Astrocyte of the cerebellum (primary cell): Measurements from ENCODE around the gene TMEM225B.

Source experiments
- DNase-seq: peaks from one replicate; pipeline ENCODE4 v3.0.0-alpha.2; 2011; ENCODE audit warnings: low read depth
- H3K4me3 ChIP-seq: 2 replicates; pipeline ENCODE4 v1.5.1; 2011; ENCODE audit warnings: mild to moderate bottlenecking, low read depth, low read length, moderate library complexity
- CTCF ChIP-seq: IDR thresholded peaks from 2 replicates; pipeline ENCODE4 v1.5.1; 2012; ENCODE audit warnings: low read length, low read depth, moderate library complexity, mild to moderate bottlenecking; ENCODE audit errors: missing control alignments
- in situ Hi-C: cut with HindIII; loops from 2 replicates; pipeline ENCODE4 v1.10.0; 2017; ENCODE audit warnings: low sequenced_read_pairs

Gene TMEM225B

GRCh38 chr7:99622596-99622995 is 24.5 kb downstream of the TMEM225B start:
- in situ Hi-C loops, result no loop called here
- no peak for TF ChIP-seq CTCF
- H3K4me3 ChIP-seq, result no peak overlapping the region
- no peak for DNase-seq

- in situ Hi-C loops, result no loop called here
- H3K4me3 ChIP-seq, result no peak overlapping the region
- DNase-seq, result no peak
- TF ChIP-seq CTCF, result no peak
Observed at GRCh38 chr7:99623091-99623693, 25.1 kb downstream of the TMEM225B start.

- in situ Hi-C loops, result no loop called here
- no peak overlapping the region for H3K4me3 ChIP-seq
- no peak for TF ChIP-seq CTCF
- DNase-seq, result no peak
Observed at GRCh38 chr7:99623702-99624447, 25.8 kb downstream of the TMEM225B start.

GRCh38 chr7:99624484-99624883 is 26.4 kb downstream of the TMEM225B start:
- TF ChIP-seq CTCF, result no peak
- H3K4me3 ChIP-seq, result no peak overlapping the region
- no peak for DNase-seq
- in situ Hi-C loops, result no loop called here

- no peak overlapping the region for H3K4me3 ChIP-seq
- in situ Hi-C loops, result no loop called here
- TF ChIP-seq CTCF, result no peak
- no peak for DNase-seq
Observed at GRCh38 chr7:99625321-99625720, 27.3 kb downstream of the TMEM225B start.

GRCh38 chr7:99625961-99626360 is 27.9 kb downstream of the TMEM225B start:
- TF ChIP-seq CTCF, result no peak
- no peak for DNase-seq
- no peak overlapping the region for H3K4me3 ChIP-seq
- in situ Hi-C loops, result no loop called here
